ENCODE results near the gene DSC3.

DNA sequence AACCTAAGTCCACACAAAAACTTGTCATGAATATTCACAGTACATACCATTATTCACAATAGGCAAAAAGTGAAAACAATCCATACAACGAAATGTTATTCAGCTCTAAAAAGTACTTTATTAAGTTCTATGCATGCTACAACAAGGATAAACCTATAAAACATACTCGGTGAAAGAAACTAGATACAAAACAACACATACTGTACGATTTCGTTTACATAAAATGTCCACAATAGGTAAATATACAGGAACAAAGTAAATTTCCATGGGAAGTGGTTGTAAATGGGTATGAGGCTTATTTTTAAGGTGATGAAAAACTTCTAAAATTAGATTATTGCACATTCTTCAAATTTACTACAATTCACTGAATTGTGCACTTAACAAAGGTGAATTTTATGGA lies 8.0 kb downstream of the DSC3 start:
- no peak for TF ChIP-seq POLR2A (IDR thresholded peaks at IDR 0.05; ENCODE audit: low read length)
- no peak for TF ChIP-seq RAD21 (conservative IDR thresholded peaks at IDR 0.05 in 1 of 2, IDR thresholded peaks at IDR 0.05 in 1 of 2)
- no peak for TF ChIP-seq BHLHE40 (IDR thresholded peaks at IDR 0.05; ENCODE audit: low read depth, low read length)
- TF ChIP-seq, protein P1, sequence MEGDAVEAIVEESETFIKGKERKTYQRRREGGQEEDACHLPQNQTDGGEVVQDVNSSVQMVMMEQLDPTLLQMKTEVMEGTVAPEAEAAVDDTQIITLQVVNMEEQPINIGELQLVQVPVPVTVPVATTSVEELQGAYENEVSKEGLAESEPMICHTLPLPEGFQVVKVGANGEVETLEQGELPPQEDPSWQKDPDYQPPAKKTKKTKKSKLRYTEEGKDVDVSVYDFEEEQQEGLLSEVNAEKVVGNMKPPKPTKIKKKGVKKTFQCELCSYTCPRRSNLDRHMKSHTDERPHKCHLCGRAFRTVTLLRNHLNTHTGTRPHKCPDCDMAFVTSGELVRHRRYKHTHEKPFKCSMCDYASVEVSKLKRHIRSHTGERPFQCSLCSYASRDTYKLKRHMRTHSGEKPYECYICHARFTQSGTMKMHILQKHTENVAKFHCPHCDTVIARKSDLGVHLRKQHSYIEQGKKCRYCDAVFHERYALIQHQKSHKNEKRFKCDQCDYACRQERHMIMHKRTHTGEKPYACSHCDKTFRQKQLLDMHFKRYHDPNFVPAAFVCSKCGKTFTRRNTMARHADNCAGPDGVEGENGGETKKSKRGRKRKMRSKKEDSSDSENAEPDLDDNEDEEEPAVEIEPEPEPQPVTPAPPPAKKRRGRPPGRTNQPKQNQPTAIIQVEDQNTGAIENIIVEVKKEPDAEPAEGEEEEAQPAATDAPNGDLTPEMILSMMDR (IDR thresholded peaks at IDR 0.05): no peak
- TF ChIP-seq, protein P2, sequence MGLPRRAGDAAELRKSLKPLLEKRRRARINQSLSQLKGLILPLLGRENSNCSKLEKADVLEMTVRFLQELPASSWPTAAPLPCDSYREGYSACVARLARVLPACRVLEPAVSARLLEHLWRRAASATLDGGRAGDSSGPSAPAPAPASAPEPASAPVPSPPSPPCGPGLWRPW (IDR thresholded peaks at IDR 0.05): no peak
- no peak for TF ChIP-seq FOSL2 (IDR thresholded peaks at IDR 0.05)
- no peak for TF ChIP-seq FOSL2 (CRISPR knock-in tag; IDR thresholded peaks at IDR 0.05)
- TF ChIP-seq HOXA7 (CRISPR knock-in tag; IDR thresholded peaks at IDR 0.05): no peak
- TF ChIP-seq NR3C1 (IDR thresholded peaks at IDR 0.05): no peak
- TF ChIP-seq CHD4 (IDR thresholded peaks at IDR 0.05; ENCODE audit: borderline replicate concordance): no peak
- TF ChIP-seq JUN (IDR thresholded peaks at IDR 0.05): no peak
- TF ChIP-seq, protein P3, sequence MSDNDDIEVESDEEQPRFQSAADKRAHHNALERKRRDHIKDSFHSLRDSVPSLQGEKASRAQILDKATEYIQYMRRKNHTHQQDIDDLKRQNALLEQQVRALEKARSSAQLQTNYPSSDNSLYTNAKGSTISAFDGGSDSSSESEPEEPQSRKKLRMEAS (IDR thresholded peaks at IDR 0.05): no peak
- no peak for TF ChIP-seq POLR2AphosphoS2 (conservative IDR thresholded peaks at IDR 0.05; ENCODE audit: low read length)
- no peak for TF ChIP-seq RCOR1 (IDR thresholded peaks at IDR 0.05; ENCODE audit: low read depth, low read length)
- TF ChIP-seq, protein P4, sequence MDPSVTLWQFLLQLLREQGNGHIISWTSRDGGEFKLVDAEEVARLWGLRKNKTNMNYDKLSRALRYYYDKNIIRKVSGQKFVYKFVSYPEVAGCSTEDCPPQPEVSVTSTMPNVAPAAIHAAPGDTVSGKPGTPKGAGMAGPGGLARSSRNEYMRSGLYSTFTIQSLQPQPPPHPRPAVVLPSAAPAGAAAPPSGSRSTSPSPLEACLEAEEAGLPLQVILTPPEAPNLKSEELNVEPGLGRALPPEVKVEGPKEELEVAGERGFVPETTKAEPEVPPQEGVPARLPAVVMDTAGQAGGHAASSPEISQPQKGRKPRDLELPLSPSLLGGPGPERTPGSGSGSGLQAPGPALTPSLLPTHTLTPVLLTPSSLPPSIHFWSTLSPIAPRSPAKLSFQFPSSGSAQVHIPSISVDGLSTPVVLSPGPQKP (IDR thresholded peaks at IDR 0.05; ENCODE audit: low read depth, low read length): no peak
